PC-3 (cell line): ENCODE results near the gene ACAD9. TPM values are rescaled to one million over a fixed set of nuclear protein-coding genes. Genes with fewer than 3 reads are reported as not detected.

ENCODE experiments used
- ATAC-seq: fragments of 200-7000 bp; cut with Tn5 transposase; 2 replicates; pipeline ENCODE4 v1.9.1; 2020; ENCODE audit warnings: mild to moderate bottlenecking, moderate library complexity
- BruUV-seq: library from RNA; stranded (reverse); fragments of 400-500 nt; replicated peaks from 2 replicates; lab custom pipeline; 2021; lab: Mats Ljungman, UMichigan
- CTCF ChIA-PET: fragments of 300-600 bp; sonication (Branson Sonifier 250); formaldehyde crosslinking; loops from one replicate; lab custom pipeline; 2022; ENCODE audit warnings: antibody characterized with exemption; lab: Charles Lee
- POLR2A ChIA-PET: fragments of 300-600 bp; sonication (Branson Sonifier 250); formaldehyde crosslinking; loops from one replicate; lab custom pipeline; 2022; ENCODE audit warnings: antibody characterized with exemption; ENCODE audit not compliant: unreplicated experiment; lab: Charles Lee
- DNase-seq: peaks from one replicate; pipeline ENCODE4 v3.0.0-alpha.2; 2015
- H2AFZ ChIP-seq: fragments of 300-600 bp; sonication (generic); 2 replicates; pipeline ENCODE4 v1.6.0; 2016; ENCODE audit warnings: antibody characterized with exemption, low read length
- H3F3A ChIP-seq: fragments of 300-600 bp; sonication (generic); one replicate; pipeline ENCODE4 v1.6.0; 2017; ENCODE audit warnings: antibody characterized with exemption, low read length, control low read depth, mild to moderate bottlenecking; ENCODE audit not compliant: unreplicated experiment
- H3K27ac ChIP-seq: fragments of 300-600 bp; sonication (generic); 2 replicates; pipeline ENCODE4 v1.5.1; 2016; ENCODE audit warnings: mild to moderate bottlenecking, low read length
- H3K27me3 ChIP-seq: fragments of 300-600 bp; sonication (generic); 2 replicates; pipeline ENCODE4 v1.6.1; 2016; ENCODE audit warnings: low read length, mixed read lengths
- H3K36me3 ChIP-seq: fragments of 300-600 bp; sonication (generic); 2 replicates; pipeline ENCODE4 v1.6.1; 2016; ENCODE audit warnings: low read depth, mixed run types, low read length, mixed read lengths
- H3K4me1 ChIP-seq: fragments of 300-600 bp; sonication (generic); 2 replicates; pipeline ENCODE4 v1.5.1; 2016; ENCODE audit warnings: low read length; ENCODE audit not compliant: insufficient read depth
- H3K4me2 ChIP-seq: fragments of 300-600 bp; sonication (generic); 2 replicates; pipeline ENCODE4 v1.6.0; 2016; ENCODE audit warnings: low read length
- H3K4me3 ChIP-seq: fragments of 300-600 bp; sonication (generic); 2 replicates; pipeline ENCODE4 v1.5.1; 2016; ENCODE audit warnings: mild to moderate bottlenecking, low read length, mixed read lengths
- H3K79me2 ChIP-seq: fragments of 300-600 bp; sonication (generic); 2 replicates; pipeline ENCODE4 v1.6.1; 2017; ENCODE audit warnings: low read length, mixed read lengths
- H3K9ac ChIP-seq: fragments of 300-600 bp; sonication (generic); 2 replicates; pipeline ENCODE4 v1.6.0; 2016; ENCODE audit warnings: mild to moderate bottlenecking, low read length
- H3K9me2 ChIP-seq: fragments of 300-600 bp; sonication (generic); replicated peaks from 2 replicates; pipeline ENCODE4 v1.6.1; 2016; ENCODE audit warnings: mixed run types, low read length, mixed read lengths
- H3K9me3 ChIP-seq: fragments of 300-600 bp; sonication (generic); 2 replicates; pipeline ENCODE4 v1.6.1; 2016; ENCODE audit warnings: low read length, mixed read lengths
- H4K20me1 ChIP-seq: fragments of 300-600 bp; sonication (generic); 2 replicates; pipeline ENCODE4 v1.6.1; 2016; ENCODE audit warnings: low read length, mixed read lengths
- EZH2 ChIP-seq: fragments of 300-600 bp; sonication (generic); IDR thresholded peaks from one replicate; pipeline ENCODE4 v1.6.1; 2017; ENCODE audit warnings: antibody characterized with exemption, mild to moderate bottlenecking, low read length; ENCODE audit not compliant: unreplicated experiment
- EZH2phosphoT487 ChIP-seq: fragments of 300-600 bp; sonication (generic); IDR thresholded peaks from 2 replicates; pipeline ENCODE4 v1.6.1; 2018; ENCODE audit warnings: mild to moderate bottlenecking, antibody characterized with exemption, low read length, borderline replicate concordance
- intact Hi-C: fragments of 100-400 bp; cut with micrococcal nuclease; formaldehyde crosslinking; loops from 2 replicates; pipeline ENCODE4 v1.9.0; 2023
- total RNA-seq: library from RNA; depleted of rRNA; stranded (reverse); fragments of >200 nt; gene quantifications from 2 replicates; pipeline ENCODE4 v1.2.3, GENCODE V29; 2014
- TF ChIP-seq, protein P1 (sequence below): fragments of 300-600 bp; sonication (generic); conservative IDR thresholded peaks from 2 replicates; pipeline ENCODE4 v1.5.1; 2017; ENCODE audit warnings: antibody characterized with exemption, low read depth, mild to moderate bottlenecking, low read length

Gene ACAD9
- total RNA-seq, 1 experiment from 2014 or later: 38.6 TPM

DNA sequence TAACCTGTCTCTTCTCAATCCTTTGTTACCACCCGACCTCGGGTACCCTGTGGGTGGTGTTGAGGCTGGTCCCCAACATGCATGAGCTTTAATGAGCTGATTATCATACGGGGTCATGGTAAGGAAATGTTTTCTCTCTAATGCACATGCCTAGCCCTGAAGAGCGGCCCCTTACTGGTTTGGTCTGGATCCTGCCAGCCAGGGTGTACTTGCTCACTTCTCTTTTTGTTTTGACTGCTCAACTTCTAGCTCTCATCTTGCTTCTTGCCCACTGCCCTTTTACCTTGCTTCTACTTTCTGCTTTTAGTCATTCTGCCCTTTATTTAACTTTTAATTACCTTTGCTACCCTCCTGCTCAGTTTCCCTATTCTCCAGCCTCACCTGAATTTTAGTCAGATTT, 44.3 kb upstream of the ACAD9 start:
- DNase-seq: no peak
- CTCF ChIA-PET: no interaction called here

GRCh38 chr3:128841926-128842920, 37.2 kb upstream of the ACAD9 start:
- H3K36me3 ChIP-seq: no peaks in the 10 kb centered on the region
- no TSS peak for BruUV-seq
- H3K4me2 ChIP-seq: no peak overlapping the region
- H2AFZ ChIP-seq: no peak overlapping the region
- no peaks in the 10 kb centered on the region for H3K9me3 ChIP-seq
- DNase-seq (no peak), ATAC-seq (no peak)
- CTCF ChIA-PET: no interaction called here
- POLR2A ChIA-PET: no interaction called here
- no peaks in the 10 kb centered on the region for H3K27me3 ChIP-seq
- TF ChIP-seq, protein P1, sequence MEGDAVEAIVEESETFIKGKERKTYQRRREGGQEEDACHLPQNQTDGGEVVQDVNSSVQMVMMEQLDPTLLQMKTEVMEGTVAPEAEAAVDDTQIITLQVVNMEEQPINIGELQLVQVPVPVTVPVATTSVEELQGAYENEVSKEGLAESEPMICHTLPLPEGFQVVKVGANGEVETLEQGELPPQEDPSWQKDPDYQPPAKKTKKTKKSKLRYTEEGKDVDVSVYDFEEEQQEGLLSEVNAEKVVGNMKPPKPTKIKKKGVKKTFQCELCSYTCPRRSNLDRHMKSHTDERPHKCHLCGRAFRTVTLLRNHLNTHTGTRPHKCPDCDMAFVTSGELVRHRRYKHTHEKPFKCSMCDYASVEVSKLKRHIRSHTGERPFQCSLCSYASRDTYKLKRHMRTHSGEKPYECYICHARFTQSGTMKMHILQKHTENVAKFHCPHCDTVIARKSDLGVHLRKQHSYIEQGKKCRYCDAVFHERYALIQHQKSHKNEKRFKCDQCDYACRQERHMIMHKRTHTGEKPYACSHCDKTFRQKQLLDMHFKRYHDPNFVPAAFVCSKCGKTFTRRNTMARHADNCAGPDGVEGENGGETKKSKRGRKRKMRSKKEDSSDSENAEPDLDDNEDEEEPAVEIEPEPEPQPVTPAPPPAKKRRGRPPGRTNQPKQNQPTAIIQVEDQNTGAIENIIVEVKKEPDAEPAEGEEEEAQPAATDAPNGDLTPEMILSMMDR: no peak
- TF ChIP-seq EZH2phosphoT487 (no peak), EZH2 (no peak)
- no peaks in the 10 kb centered on the region for H3K79me2 ChIP-seq
- H3K4me3 ChIP-seq: no peak overlapping the region
- no peaks in the 10 kb centered on the region for H4K20me1 ChIP-seq
- H3K9ac ChIP-seq: no peak overlapping the region
- H3F3A ChIP-seq: no peaks in the 10 kb centered on the region
- no peaks in the 10 kb centered on the region for H3K4me1 ChIP-seq
- intact Hi-C loops: no loop called here
- no peak overlapping the region for H3K27ac ChIP-seq
- no peaks in the 10 kb centered on the region for H3K9me2 ChIP-seq

More for the DNA sequence above, 44.3 kb upstream of the ACAD9 start:
- no peaks in the 10 kb centered on the region for H3F3A ChIP-seq
- H3K4me1 ChIP-seq: no peaks in the 10 kb centered on the region
- no TSS peak for BruUV-seq
- no peak for TF ChIP-seq EZH2phosphoT487
- TF ChIP-seq, protein P1: no peak
- TF ChIP-seq EZH2: no peak
- H3K27me3 ChIP-seq: no peaks in the 10 kb centered on the region
- ATAC-seq: no peak
- no peak overlapping the region for H3K9ac ChIP-seq
- H3K79me2 ChIP-seq: no peaks in the 10 kb centered on the region
- H3K27ac ChIP-seq: no peak overlapping the region
- H4K20me1 ChIP-seq: no peaks in the 10 kb centered on the region
- POLR2A ChIA-PET: no interaction called here
- no peak overlapping the region for H3K4me2 ChIP-seq
- H2AFZ ChIP-seq: no peak overlapping the region
- no peaks in the 10 kb centered on the region for H3K36me3 ChIP-seq
- no peaks in the 10 kb centered on the region for H3K9me2 ChIP-seq
- no peaks in the 10 kb centered on the region for H3K9me3 ChIP-seq
- intact Hi-C loops: no loop called here
- H3K4me3 ChIP-seq: no peak overlapping the region

- no peaks in the 10 kb centered on the region for H3K36me3 ChIP-seq
- no peaks in the 10 kb centered on the region for H3K27me3 ChIP-seq
- H3K27ac ChIP-seq: no peak overlapping the region
- H2AFZ ChIP-seq: no peak overlapping the region
- no peaks in the 10 kb centered on the region for H3K9me2 ChIP-seq
- no peaks in the 10 kb centered on the region for H3K9me3 ChIP-seq
- H3K4me2 ChIP-seq: no peak overlapping the region
- TF ChIP-seq EZH2phosphoT487: no peak
- TF ChIP-seq, protein P1: no peak
- TF ChIP-seq EZH2: no peak
- H4K20me1 ChIP-seq: no peaks in the 10 kb centered on the region
- H3K4me3 ChIP-seq: no peak overlapping the region
- H3K4me1 ChIP-seq: no peaks in the 10 kb centered on the region
- no peak overlapping the region for H3K9ac ChIP-seq
- intact Hi-C loops: no loop called here
- no TSS peak for BruUV-seq
- ChIA-PET POLR2A (no interaction called here), CTCF (no interaction called here)
- H3K79me2 ChIP-seq: no peaks in the 10 kb centered on the region
- DNase-seq (no peak), ATAC-seq (no peak)
- H3F3A ChIP-seq: no peaks in the 10 kb centered on the region
Measured at GRCh38 chr3:128844502-128844901, 34.9 kb upstream of the ACAD9 start.
